Measurements from ENCODE around the gene RTL10. TPM values are rescaled to one million over a fixed set of nuclear protein-coding genes. Genes with fewer than 3 reads are reported as not detected.

Gene RTL10
- total and polyA plus RNA-seq, 8 donors = 3.7 to 12.4 (median 8.6) TPM

GRCh38 chr22:19882446-19883381 is 28.0 kb upstream of the RTL10 start:
- 91 to 92% methylated on average over 26 of the region's 26 CpGs for WGBS, 2 donors
- intact Hi-C loops (cut with DNase I) = no loop called here
- Histone ChIP-seq H3K4me3 (no peak overlapping the region), H3K27ac (no peak overlapping the region), H3K36me3 (no peaks in the 10 kb centered on the region), H3K27me3 (no peaks in the 10 kb centered on the region), H3K4me1 (no peaks in the 10 kb centered on the region), H3K9me3 (no peaks in the 10 kb centered on the region)
- DNase-seq = peak in 2 of 6 donors; percentile 48 to 66
- no peak for ATAC-seq
- no peak for FAIRE-seq
- TF ChIP-seq CTCF (IDR thresholded peaks at IDR 0.05) = no peak

- peak in 2 of 6 donors; percentile 11 to 52 for DNase-seq
- H3K27me3 ChIP-seq = no peaks in the 10 kb centered on the region
- H3K9me3 ChIP-seq = no peaks in the 10 kb centered on the region
- no peaks in the 10 kb centered on the region for H3K36me3 ChIP-seq
- FAIRE-seq = no peak
- H3K27ac ChIP-seq = no peak overlapping the region
- WGBS, 2 donors = 77 to 84% methylated on average over 27 of the region's 27 CpGs
- no peak overlapping the region for H3K4me3 ChIP-seq
- TF ChIP-seq CTCF (IDR thresholded peaks at IDR 0.05) = no peak
- H3K4me1 ChIP-seq = no peaks in the 10 kb centered on the region
- intact Hi-C loops (cut with DNase I) = no loop called here
- ATAC-seq = peak in 2 of 4 donors; percentile 14 to 58
These were observed 26.3 kb upstream of the RTL10 start for GRCh38 chr22:19880786-19881569.

DNA sequence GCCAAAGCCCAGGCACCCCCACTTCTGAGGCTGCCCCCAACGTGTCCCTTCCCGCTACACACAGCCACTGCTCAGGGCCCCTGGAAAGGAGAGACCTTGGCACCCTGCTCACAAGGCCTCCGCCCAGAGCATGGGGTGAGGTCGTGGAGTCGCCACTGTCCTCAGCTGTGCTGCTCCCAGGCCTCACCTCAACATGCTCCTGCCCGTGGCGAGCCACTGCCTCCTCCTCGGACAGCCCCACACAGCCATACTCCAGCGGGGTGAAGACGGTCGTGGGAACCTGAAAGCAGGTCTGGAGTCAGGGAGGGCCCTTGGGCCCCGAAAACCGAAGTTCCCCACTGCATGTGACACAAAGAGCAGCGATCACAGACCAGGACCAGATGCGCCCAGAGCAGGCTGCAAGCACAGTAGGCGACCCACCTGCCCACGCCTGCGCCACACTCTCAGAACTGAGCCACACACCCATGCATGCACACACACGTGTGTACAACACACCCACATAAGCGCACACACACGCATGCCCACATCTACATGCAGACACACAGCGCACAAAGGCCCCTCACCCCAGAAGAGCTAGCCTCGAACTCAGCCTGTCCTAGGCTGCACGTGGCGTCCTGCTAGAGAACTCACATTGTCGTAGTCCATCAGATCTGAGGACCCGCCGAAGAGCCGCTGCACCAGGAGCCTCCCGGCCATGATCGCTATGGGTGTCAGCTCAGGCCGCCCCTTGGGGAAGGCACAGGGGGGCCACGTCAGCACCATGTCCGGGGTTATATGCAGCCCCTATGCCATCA is 25.5 kb upstream of the RTL10 start:
- ATAC-seq (no peak), DNase-seq (peak in 3 of 6 donors; percentile 12 to 63 (median 43)), FAIRE-seq (no peak)
- Histone ChIP-seq H3K4me1 (no peaks in the 10 kb centered on the region), H3K4me3 (no peak overlapping the region), H3K36me3 (no peaks in the 10 kb centered on the region), H3K9me3 (no peaks in the 10 kb centered on the region), H3K27ac (no peak overlapping the region), H3K27me3 (no peaks in the 10 kb centered on the region)
- TF ChIP-seq CTCF (IDR thresholded peaks at IDR 0.05) = no peak
- 90 to 93% methylated on average over 34 of the region's 34 CpGs for WGBS, 2 donors
- intact Hi-C loops (cut with DNase I) = no loop called here

DNA sequence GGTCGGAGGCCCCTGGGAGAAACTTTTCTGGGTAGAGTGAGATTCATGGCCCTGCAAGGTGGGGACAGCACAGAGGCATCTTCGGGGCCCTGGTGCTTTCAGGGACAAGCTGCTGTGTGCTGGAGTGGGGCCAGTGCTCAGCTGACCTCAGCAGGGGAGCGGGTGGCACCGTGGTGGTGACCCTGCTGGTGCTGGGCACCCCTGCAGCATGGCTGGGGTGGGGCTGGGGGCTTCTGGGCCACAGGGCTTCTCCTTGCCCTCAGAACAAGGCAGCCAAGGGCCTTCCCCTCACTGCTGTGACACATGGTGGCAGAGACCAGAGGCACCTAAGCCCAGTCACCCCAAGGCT is 24.9 kb upstream of the RTL10 start:
- TF ChIP-seq CTCF (IDR thresholded peaks at IDR 0.05) = no peak
- ATAC-seq = no peak
- WGBS, 2 donors = 77 to 80% methylated on average over 4 of the region's 4 CpGs
- DNase-seq = peak in 2 of 6 donors; percentile 10 to 21
- H3K4me1 ChIP-seq = no peaks in the 10 kb centered on the region
- H3K9me3 ChIP-seq = no peaks in the 10 kb centered on the region
- H3K27me3 ChIP-seq = no peaks in the 10 kb centered on the region
- FAIRE-seq = no peak
- no peak overlapping the region for H3K27ac ChIP-seq
- intact Hi-C loops (cut with DNase I) = no loop called here
- no peak overlapping the region for H3K4me3 ChIP-seq
- no peaks in the 10 kb centered on the region for H3K36me3 ChIP-seq
